GM18499 (cell line): Measurements from ENCODE around the gene NHS.
"Not testable (repeated sequence)": the region's sequence is repeated elsewhere in the genome, so short reads cannot be mapped to it uniquely, and the experiment has no call there.

Source experiments
- ATAC-seq: cut with Tn5 transposase; IDR thresholded peaks from one replicate; pipeline ENCODE4 v1.9.1; 2021; ENCODE audit warnings: moderate number of reproducible peaks; ENCODE audit not compliant: insufficient read depth, unreplicated experiment

Gene NHS

DNA sequence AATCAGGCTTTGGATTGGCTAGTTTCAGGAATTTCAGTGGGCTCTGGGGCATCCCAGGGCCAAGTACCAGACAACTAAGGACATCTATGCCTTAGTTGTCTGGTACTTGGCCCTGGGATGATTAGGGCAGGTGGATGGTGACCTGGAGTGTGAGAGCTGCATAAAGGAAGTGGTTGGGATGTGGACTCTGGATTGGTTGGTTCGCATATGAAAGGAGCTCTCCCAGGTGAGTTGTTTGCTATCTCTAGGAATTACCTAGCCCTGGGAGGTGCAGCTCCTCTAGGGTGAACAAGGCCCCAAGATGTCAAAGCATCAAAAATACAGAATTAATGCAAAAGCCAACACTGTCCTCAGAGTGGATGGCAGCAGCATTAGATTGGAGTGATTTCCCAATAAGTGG is 109.6 kb downstream of the NHS start:
- no peak for ATAC-seq

DNA sequence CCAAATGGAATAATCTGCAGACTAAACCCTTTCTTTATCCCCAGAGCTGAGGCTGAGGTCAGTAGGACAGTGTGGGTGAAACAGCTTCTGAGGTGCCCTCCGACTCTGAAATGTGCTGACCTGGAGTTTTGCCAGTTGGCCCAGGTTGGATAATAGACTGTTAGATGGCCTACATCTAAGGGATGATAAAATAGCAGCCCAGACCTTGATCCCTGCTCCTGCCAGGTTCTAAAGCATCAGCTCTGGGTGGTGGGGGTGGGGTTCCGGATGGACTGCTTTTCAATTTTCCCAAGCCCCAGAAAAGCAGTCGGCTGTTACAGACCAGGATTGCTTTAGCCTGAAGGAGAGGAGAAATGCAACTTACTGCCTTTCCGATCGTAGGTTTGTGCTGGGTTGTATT is 110.4 kb downstream of the NHS start:
- ATAC-seq, result no peak

DNA sequence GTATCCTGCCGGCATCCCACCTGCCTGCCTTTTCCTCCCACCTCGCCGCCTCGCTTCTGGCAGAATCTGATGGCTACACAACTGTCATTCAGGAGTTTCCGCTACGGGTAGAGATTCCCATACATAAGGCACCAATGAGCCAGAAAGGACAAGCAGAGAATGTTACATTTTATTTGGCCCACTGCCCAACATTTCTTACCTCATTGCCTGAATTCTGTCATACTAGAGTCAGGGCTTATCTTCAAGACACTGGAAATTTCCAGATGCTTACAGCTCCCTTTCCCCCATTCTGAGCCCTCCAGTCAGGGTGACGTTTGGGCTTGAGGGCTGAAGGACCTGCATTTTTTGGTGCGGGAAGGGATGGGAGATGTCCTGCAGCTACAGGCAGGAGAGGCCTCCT is 113.0 kb downstream of the NHS start:
- ATAC-seq, result no peak

DNA sequence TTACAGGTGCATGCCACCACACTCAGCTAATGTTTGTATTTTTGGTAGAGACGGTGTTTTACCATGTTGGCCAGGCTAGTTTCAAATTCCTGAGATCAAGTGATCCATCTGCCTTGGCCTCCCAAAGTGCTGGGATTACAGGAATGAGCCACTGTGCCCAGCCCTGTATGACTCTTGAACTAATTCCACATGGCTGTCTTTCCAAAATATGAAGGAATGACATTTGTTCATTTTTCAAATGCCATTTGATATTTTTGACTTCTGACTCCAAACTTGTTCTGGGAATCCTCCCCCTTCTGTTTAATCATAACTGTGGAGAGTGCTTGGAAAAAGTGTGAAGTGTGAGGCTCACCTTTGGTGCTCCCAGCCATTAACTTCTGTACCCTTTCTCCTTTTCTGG is 119.2 kb downstream of the NHS start:
- ATAC-seq, result no peak

DNA sequence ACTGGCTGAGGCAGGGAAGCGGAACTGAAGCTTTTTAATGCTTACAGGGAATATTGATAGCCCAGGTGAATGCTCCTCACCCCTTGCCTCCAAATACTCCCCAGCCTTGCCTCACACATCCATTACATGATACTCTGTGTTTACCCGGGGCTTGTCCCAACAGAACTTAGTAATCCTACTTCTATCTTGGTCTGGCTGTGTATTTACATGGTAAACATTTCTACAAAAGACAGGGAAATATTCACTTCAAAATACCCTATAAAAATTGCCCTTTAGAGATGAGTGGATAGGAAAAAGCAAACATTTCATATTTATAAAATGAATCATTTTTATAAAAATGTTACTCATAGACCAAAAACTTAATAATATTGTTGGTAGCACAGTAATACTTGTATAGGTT is 120.1 kb downstream of the NHS start:
- no peak for ATAC-seq

DNA sequence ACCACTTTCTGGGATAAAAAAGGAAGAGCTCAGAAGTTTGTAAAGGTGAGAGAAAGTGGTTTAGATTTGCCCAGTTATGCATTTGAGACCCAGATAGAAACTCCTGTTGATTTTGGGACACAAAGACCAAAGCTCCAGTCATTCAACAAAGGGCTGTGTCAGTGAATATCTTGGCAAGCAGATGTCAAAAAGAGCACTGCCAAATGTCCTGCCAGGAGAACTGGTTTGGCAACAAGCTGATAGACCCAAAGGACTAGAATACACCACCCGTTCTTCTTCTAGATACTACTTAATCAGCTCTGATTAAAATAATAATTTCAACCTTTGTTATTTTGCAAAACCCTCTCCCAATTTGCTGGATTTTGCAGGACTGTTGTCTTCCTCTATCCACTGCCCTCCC is 121.4 kb downstream of the NHS start:
- ATAC-seq, result no peak

DNA sequence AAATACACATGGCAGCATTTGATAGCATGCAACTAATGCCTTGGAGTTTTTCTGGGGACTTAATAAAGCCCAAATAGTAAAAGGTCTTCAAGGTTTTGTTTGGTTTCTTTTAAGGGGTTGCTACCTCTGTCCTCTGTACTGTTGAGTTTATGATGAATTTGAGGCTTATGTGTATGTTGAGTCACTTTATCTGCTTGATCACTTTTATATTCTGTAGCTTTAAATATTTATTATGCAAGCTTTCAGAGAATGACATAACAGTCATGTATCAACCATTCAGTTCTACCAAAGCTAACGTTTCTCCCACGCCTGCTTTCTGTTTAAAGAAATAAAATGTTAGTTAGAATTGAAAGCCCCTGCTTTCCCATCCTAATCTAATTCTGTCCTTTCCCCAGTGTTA is 122.2 kb downstream of the NHS start:
- no peak for ATAC-seq

DNA sequence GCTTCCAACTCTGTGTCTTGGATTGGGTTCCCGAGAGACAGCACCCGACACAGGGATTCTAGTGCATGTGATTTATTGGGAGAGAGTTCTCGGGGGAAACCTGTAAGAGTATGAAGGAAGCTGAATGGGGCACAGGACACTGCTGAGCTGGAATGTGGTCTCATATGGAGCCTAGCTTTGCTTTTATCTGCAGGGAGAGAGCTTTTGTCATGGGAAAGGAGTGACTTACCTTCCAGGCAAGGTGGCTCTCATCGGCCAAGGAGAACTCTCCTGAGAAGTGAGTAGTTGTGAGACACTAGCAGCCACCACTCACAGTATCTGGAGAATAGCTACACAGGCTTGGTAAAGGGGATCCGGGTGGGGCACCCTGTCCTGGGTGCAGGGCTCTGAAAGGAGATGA is 124.5 kb downstream of the NHS start:
- no peak for ATAC-seq

DNA sequence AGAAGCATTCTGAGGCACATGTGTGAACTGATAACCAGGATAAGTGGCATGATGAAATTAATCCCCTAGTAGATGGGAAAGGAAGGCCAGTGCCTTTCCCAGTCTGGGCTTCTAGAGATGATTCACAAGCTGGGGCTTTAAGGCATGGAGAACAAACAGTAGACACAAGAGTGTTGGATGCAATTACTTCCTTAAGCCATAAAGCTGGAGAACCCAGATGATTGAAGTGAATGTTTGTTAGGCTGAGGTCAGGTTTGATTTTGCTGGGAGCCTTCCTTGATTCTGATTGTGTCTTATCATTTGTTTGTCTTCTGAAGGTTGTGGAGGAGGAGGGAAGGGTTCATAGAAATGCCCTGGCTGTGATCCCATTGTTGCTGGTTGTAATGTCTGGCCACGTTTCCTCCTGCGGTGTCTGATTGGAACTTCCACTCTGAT is 125.2 kb downstream of the NHS start:
- no peak for ATAC-seq

DNA sequence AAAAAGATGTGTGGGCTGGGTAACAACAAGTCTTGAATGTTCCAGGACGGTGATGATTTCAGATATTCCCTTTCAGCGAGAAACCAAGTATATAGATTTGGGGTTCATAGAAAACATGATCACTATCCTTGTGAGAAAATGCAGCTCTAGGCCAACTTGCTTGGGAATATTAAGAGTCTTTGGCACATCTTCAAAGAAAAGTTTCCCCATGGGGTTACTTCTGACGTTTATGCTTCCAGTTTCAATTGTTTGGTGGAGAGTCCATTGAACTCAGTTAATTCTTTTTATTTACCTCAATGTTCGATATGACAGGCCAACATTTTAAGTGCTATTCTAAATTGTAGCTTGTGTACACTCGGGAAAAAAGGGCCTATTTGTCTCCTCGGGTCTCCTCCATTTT is 126.7 kb downstream of the NHS start:
- no peak for ATAC-seq

DNA sequence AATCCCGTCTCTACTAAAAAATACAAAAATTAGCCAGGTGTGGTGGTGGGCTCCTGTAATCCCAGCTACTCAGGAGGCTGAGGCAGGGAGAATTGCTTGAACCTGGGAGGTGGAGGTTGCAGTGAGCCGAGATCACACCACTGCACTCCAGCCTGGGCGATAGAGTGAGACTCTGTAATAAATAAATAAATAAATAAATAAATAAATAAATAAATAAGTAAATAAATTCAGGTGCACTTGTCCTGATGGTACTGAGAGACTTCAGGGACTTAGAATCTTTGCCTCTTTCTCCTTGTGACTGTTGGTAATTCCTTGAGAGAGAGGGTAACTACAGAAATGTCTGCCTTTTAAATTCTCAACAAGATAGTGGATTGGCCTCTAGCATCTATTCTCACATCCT is 131.4 kb downstream of the NHS start:
- not testable (repeated sequence) for ATAC-seq

DNA sequence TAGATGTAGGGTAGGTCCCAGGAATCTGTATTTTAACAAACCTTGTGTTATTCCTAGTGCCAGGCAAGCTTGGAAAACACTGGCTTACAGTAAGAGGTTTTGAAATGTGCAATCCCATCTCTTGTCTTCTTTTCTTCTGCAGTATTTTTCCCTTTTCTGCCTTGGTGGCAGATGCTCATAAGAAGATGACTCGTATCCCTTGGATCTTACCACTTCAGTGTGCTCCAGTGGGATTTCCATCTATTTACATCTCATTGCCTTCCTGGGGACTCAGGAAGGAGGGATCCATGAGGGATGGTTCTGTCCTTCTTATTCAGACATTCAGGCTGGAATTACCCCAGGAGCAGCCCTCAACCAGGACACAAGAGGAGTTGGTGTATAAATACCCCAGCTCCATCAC is 136.6 kb downstream of the NHS start:
- no peak for ATAC-seq

DNA sequence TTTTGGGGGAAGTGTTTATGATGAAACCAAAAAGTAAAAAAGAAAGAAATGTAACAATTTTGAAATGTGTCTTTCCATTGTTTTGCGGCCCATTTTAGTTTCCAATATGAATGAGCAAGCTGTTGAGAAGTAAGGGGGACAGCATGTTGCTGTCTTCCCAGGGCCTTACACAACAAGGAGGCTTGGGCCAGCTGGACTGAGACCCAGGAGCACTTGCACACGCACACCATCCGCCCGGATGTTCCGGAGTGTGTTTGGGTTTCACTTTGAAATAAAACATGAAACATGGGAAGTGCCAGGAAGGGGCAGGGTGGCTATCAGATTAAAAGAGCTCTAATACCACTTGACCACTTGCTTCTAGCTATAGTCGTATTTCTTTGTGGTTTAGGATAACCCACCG is 144.4 kb downstream of the NHS start:
- ATAC-seq, result no peak

DNA sequence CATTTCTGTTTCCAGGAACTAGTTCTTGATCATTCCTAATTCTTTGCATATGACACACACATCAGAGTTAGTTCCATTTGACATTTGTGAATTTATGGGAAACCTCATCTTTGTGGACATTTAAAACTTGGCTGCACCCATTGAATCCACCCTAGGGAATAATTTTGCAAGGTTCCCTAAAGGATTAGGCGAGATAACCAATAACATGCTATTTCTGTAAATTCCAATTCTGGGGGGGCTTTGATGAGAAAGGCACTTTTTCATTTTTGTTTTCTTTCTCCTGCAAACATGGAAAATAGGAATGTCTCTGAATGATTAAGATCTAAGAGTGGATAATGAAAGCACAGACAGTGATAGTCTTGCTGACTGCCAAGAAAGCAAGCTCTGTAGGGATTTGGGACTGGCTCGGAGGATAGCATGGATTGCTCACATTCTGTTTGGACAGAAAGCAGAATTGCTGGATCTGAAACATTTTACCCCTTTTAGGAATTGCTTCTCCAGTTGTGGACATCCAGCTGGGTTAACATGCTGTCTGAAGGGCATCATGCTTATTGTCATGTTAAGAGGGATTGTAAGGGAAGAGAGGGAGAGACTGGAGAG is 145.1 kb downstream of the NHS start:
- ATAC-seq, result no peak

DNA sequence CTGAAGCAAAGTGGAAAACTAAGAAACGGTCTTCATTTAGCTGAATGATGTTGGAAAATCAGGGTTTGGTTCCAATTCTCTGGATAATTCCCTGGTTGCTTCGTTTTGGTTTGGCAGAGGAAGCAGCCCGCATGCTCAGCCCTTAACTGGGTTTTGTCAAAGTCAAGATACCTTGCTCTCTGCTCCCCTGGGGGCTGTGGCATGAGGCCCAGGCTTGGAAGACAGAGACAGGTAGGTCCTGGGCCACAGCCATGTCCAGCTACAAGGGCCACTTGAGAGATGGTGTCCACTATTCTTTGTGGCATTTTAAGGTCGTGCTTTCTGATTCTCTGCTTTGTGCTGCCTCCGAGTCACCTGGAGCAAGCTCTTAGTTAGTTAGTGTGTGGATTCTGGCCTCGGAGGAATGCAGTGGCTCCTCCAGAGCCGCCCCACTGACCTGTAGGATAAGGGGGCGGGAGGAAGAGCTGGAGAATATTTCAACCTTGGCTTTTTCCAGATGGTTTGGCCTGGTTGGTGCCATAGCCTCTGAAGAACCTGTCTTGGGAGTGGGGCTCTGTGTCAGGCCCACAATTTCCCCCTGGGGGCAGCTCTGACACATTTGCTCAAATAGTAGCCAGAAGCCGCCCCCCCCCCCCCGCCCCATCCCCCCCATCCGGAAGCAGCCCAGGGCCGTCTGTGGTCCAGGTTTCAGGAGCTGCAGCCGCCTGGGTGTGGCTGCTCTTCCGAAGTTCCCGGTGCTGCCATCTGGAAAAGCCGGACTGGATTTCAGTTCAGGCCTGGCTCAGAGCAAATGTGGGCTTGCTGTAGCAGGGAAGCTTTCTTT is 147.1 kb downstream of the NHS start:
- ATAC-seq, result no peak

DNA sequence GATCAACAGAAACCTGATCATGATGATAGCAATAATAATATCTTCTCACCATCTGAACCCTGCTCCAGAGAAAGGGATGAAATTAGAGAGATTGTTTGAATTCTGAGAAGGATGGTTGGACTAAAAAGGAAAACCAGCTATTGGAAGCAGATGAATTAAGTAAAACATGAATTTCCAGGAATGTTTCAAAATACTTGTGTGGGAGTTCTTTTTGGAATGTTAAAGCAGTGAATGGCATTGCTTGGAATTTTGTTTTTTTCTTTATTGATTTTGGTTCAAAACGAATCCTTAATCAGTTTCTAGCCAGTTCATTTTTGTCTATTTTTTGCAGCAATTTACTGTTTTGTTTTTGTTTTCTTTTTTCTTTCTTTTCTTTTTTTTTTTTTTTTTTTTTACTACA is 150.3 kb downstream of the NHS start:
- ATAC-seq, result no peak

DNA sequence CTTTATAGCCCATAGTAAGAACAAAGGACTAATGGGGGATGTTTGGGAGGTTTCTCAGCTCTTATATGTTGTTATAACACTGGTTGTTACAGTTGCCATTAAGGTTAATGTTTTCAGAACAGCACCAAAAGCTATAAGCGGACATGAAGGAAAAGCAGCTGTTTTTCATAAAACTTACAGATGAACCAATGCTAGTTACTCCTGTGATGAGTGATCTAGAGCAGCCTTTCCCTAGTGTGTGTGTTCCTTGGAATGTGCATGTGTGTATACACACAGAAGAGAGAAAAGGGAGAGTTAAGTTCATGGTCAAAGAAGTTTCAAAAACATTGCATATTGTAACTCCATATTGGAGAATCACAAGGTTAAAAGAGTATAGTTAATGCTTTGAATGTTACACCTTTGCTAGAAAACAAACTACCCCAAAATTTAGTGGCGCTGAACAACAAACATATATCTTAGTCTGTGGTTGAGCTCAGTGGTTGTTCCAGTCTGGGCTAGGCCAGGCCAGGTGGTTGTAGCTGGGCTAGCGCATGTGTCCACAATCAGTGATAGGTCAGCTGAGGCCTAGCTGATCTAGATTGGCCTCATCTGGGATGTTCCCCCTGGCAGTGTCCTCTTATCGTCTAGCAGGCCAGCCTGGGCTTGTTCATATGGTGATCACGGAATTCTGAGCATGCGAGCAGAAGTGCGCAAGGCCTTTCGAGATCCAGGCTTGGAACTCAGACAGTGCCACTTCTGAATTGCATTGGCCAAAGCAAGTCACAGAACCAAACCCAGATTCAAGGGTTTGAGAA is 151.0 kb downstream of the NHS start:
- ATAC-seq, result no peak

DNA sequence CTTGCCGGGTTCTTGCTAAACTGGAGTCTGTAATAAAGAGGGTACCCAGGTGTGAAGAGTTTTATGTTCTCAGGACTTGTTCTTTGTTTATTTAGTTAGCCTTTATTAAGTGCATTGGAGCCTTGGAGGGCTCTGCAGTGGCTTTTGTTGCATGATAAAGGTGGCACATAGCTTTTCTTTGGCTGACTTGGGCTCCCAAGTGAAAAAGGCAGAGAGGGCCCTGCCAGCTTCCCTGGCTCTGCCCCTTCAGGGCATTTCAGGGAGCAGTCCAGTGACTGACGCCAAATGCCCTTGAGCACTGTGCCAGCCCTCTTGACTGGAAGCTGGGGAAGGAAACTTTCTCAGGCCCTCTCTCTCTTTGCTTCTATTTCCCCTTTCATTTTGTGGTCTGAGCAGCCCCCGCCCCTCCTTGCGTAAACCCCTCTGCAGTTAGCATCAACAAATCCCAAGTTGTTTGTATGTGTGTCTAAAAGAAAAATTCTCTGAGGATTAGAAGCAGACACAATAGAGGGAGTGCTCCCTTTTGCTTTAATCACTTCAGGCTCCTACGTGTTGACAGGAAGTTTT is 152.2 kb downstream of the NHS start:
- ATAC-seq, result no peak

DNA sequence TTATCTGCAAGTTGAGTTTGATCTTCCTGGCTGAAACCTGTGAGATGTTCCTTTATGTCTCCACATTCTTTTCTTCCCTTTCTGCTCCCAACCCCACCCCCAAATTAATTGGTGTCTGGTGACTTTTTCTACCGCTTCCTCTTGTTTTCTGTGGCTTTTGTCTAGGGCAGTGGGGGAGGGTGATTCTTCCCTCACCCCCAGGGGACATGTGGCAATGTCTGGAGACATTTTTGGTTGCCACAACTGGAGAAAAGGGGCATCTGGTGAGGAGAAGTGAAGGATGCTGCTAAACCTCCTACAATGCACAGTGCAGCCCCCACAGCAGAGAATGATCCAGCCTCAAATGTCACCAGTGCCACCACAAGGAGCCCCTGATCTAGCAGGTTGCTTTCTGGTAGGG is 152.9 kb downstream of the NHS start:
- no peak for ATAC-seq

DNA sequence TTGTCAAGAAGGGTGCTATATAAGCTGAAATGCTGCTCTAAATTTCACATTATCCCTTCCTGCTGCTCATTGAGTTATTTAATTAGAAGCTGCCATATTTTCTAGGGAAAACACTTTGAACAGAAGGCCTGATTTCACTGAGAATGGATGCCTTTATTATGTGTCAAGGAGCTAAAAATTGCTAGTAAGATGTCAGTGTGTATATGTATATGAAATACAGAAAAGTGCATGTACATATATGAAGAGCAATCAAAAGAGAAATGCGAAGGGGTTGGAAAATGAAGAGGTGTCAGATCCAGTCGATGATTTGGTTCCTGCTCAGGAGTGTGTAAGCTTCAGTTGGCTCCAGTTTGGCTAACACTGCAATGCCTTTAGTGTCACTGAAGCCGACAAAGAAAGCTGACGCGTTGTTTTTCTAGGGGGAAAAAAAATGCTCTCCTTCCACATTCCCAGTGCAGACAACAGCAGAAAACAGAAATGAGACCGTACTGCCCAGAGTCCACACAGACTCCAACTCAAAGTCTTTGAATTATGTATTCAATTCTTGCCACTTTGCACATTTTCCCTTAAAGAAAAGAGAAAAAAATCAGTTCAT is 154.2 kb downstream of the NHS start:
- ATAC-seq, result no peak

DNA sequence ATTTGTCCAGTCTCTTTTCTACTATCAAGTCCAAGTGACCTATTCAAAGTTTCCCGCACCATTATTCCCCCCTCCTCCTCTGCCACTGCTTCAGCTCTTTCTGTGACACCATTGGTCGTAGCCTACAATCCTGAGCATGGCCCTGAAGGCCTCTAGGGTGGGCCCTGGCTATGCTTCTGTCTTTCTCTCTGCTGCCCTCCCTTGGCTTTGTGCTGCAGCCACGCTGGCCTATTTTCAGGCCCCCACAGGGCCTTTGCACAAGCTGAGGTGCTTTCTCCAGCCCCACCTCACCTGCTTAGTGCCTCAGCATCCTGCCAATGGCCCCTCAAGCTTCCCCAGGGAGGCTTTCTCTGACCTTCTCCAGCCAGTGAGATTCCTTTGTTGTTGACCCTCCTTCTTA is 156.5 kb downstream of the NHS start:
- no peak for ATAC-seq
